OCI-LY3 (cell line): ENCODE data around the gene FARP1.

Experiments
- H2AFZ ChIP-seq: fragments of 200-600, 300-600 bp; shearing (Covaris generic); 2 replicates; pipeline ENCODE4 v1.6.0; 2014; ENCODE audit warnings: antibody characterized with exemption, low read depth, low read length
- H3K27ac ChIP-seq: fragments of 200-600, 300-600 bp; sonication (generic); 2 replicates; pipeline ENCODE4 v1.5.1; 2014; ENCODE audit warnings: mild to moderate bottlenecking, low read length, moderate library complexity, mixed read lengths
- H3K27me3 ChIP-seq: fragments of 200-600, 300-600 bp; sonication (generic); 2 replicates; pipeline ENCODE4 v1.6.1; 2014; ENCODE audit warnings: low read depth, low read length, mixed read lengths
- H3K36me3 ChIP-seq: fragments of 200-600, 300-600 bp; sonication (generic); replicated peaks from 2 replicates; pipeline ENCODE3; 2014; ENCODE audit warnings: low read depth, low read length, mixed read lengths
- H3K4me1 ChIP-seq: fragments of 300-600, 200-600 bp; sonication (generic); 2 replicates; pipeline ENCODE4 v1.6.1; 2014; ENCODE audit warnings: low read length, mixed read lengths
- H3K4me2 ChIP-seq: fragments of 200-600, 300-600 bp; sonication (generic); 2 replicates; pipeline ENCODE4 v1.6.1; 2014; ENCODE audit warnings: low read length, mixed read lengths
- H3K4me3 ChIP-seq: fragments of 300-600, 200-600 bp; sonication (generic); 2 replicates; pipeline ENCODE4 v1.5.1; 2014; ENCODE audit warnings: antibody characterized with exemption, mild to moderate bottlenecking, low read length, moderate library complexity
- H3K79me2 ChIP-seq: fragments of 300-600, 200-600 bp; shearing (Covaris generic); 2 replicates; pipeline ENCODE4 v1.6.1; 2014; ENCODE audit warnings: mild to moderate bottlenecking, low read length, mixed read lengths
- H3K9ac ChIP-seq: fragments of 300-600, 200-600 bp; shearing (Covaris generic); 2 replicates; pipeline ENCODE4 v1.6.0; 2014; ENCODE audit warnings: mild to moderate bottlenecking, low read length, moderate library complexity
- H3K9me3 ChIP-seq: fragments of 200-600, 300-600 bp; shearing (Covaris generic); 2 replicates; pipeline ENCODE4 v1.6.1; 2014; ENCODE audit warnings: low read length, mixed read lengths; ENCODE audit not compliant: insufficient read depth
- H4K20me1 ChIP-seq: fragments of 200-600, 300-600 bp; sonication (generic); 2 replicates; pipeline ENCODE4 v1.6.1; 2016; ENCODE audit warnings: low read length, mixed read lengths; ENCODE audit not compliant: insufficient read depth
- EZH2phosphoT487 ChIP-seq: fragments of 200-600 bp; shearing (Covaris generic); IDR thresholded peaks from 2 replicates; pipeline ENCODE4 v1.6.1; 2018; ENCODE audit warnings: antibody characterized with exemption, mixed run types, low read depth
- TF ChIP-seq, protein P1 (sequence below): fragments of 200-600, 300-600 bp; sonication (generic); IDR thresholded peaks from 2 replicates; pipeline ENCODE4 v1.5.1; 2014; ENCODE audit warnings: antibody characterized with exemption, low read length, low read depth

Gene FARP1

GRCh38 chr13:98461486-98462240, 318.8 kb downstream of the FARP1 start:
- Histone ChIP-seq H3K9me3 (no peaks in the 10 kb centered on the region), H3K36me3 (peaks cover 40% of the 10 kb centered on the region), H3K4me1 (peaks cover 5% of the 10 kb centered on the region; the same call in 1 of the 2 replicates), H3K9ac (no peak overlapping the region), H3K27me3 (no peaks in the 10 kb centered on the region), H4K20me1 (peaks cover 21% of the 10 kb centered on the region), H3K79me2 (peaks cover 8% of the 10 kb centered on the region; the same call in 1 of the 2 replicates), H3K27ac (no peak overlapping the region), H3K4me3 (no peak overlapping the region), H2AFZ (no peak overlapping the region), H3K4me2 (no peak overlapping the region)
- no peak for TF ChIP-seq EZH2phosphoT487
- TF ChIP-seq, protein P1, sequence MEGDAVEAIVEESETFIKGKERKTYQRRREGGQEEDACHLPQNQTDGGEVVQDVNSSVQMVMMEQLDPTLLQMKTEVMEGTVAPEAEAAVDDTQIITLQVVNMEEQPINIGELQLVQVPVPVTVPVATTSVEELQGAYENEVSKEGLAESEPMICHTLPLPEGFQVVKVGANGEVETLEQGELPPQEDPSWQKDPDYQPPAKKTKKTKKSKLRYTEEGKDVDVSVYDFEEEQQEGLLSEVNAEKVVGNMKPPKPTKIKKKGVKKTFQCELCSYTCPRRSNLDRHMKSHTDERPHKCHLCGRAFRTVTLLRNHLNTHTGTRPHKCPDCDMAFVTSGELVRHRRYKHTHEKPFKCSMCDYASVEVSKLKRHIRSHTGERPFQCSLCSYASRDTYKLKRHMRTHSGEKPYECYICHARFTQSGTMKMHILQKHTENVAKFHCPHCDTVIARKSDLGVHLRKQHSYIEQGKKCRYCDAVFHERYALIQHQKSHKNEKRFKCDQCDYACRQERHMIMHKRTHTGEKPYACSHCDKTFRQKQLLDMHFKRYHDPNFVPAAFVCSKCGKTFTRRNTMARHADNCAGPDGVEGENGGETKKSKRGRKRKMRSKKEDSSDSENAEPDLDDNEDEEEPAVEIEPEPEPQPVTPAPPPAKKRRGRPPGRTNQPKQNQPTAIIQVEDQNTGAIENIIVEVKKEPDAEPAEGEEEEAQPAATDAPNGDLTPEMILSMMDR = no peak

DNA sequence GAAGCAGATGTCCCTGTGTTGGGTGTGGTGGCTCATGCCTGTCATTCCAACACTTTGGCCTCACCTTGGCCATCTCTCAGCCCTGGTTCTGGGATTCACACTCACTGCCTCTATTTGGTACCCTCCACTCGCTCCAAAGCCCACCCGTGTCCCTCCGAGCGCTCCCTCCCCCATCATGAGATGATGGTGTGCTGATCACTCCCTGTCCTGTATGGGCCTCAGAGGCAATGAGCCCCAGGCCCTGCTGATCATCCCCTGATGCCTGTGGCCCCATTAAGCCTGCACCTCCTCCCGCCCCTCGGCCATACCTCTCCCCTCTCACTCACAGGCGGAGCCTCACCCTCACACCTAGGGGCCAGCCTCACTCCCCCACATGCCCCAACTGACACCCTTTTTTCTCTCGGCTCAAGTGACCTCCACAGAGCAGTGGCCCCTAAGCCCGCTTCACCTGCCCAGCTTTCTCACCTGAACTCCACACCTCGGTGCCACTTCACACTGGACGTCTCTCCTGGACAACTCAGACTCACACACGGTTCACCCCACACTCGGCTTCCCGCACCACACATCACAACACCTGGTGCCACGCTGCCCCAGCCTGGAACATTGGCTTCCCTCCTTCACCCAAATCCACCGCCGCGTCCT, 319.5 kb downstream of the FARP1 start:
- peaks cover 8% of the 10 kb centered on the region; the same call in 1 of the 2 replicates for H3K79me2 ChIP-seq
- no peak overlapping the region for H3K9ac ChIP-seq
- H3K36me3 ChIP-seq = peaks cover 40% of the 10 kb centered on the region
- no peaks in the 10 kb centered on the region for H3K9me3 ChIP-seq
- H3K27ac ChIP-seq = no peak overlapping the region
- H3K4me1 ChIP-seq = no peaks in the 10 kb centered on the region
- H4K20me1 ChIP-seq = peaks cover 24% of the 10 kb centered on the region
- H3K4me3 ChIP-seq = no peak overlapping the region
- H2AFZ ChIP-seq = no peak overlapping the region
- no peaks in the 10 kb centered on the region for H3K27me3 ChIP-seq
- H3K4me2 ChIP-seq = no peak overlapping the region
- TF ChIP-seq, protein P1 = no peak
- no peak for TF ChIP-seq EZH2phosphoT487

- Histone ChIP-seq H3K36me3 (peaks cover 40% of the 10 kb centered on the region), H3K27me3 (no peaks in the 10 kb centered on the region), H4K20me1 (peaks cover 30% of the 10 kb centered on the region), H3K9ac (no peak overlapping the region), H3K4me3 (no peak overlapping the region), H3K27ac (no peak overlapping the region), H3K4me2 (no peak overlapping the region), H3K79me2 (peaks cover 8% of the 10 kb centered on the region; the same call in 1 of the 2 replicates), H3K9me3 (no peaks in the 10 kb centered on the region), H2AFZ (no peak overlapping the region), H3K4me1 (no peaks in the 10 kb centered on the region)
- TF ChIP-seq, protein P1 = no peak
- no peak for TF ChIP-seq EZH2phosphoT487
These were observed 320.1 kb downstream of the FARP1 start for GRCh38 chr13:98462946-98463345.

DNA sequence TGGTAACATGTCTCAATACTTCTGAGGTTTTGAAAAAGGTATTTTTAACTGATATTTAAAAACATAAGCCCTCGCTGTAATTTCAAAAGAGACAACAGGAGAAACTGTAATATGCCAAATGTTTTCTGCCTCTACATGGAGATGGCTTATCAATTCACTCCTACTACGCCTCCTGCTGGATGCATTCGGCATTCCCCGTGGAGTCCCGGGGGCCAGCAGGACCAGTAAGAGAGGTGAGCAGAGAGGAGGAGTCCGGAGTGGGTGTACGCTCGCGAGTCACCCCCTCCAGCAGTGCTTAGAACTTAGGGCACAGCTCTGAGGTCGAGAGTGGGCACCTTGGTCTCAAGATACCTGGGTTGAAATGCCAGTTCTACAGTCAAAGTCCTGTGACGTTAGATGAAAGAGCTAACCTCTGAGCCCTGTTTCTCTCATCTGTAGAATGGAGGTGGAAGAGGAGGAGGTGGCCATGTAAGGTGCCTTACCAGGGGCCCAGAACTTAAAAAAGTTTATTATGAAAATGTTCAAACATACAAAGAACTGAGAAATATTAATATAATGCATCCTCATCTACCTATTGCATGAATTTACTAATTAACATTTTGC, 323.8 kb downstream of the FARP1 start:
- no peaks in the 10 kb centered on the region for H3K27me3 ChIP-seq
- peaks cover 38% of the 10 kb centered on the region for H3K36me3 ChIP-seq
- no peak overlapping the region for H3K27ac ChIP-seq
- H3K4me3 ChIP-seq = no peak overlapping the region
- no peaks in the 10 kb centered on the region for H3K4me1 ChIP-seq
- H3K79me2 ChIP-seq = peaks cover 8% of the 10 kb centered on the region; the same call in 1 of the 2 replicates
- no peak overlapping the region for H3K9ac ChIP-seq
- no peak for TF ChIP-seq EZH2phosphoT487
- TF ChIP-seq, protein P1 = peak; percentile 72
- H2AFZ ChIP-seq = no peak overlapping the region
- H4K20me1 ChIP-seq = peaks cover 45% of the 10 kb centered on the region
- H3K4me2 ChIP-seq = no peak overlapping the region
- no peaks in the 10 kb centered on the region for H3K9me3 ChIP-seq
